Measurements from ENCODE around the gene GABRR2.

The GABRR2 gene

DNA sequence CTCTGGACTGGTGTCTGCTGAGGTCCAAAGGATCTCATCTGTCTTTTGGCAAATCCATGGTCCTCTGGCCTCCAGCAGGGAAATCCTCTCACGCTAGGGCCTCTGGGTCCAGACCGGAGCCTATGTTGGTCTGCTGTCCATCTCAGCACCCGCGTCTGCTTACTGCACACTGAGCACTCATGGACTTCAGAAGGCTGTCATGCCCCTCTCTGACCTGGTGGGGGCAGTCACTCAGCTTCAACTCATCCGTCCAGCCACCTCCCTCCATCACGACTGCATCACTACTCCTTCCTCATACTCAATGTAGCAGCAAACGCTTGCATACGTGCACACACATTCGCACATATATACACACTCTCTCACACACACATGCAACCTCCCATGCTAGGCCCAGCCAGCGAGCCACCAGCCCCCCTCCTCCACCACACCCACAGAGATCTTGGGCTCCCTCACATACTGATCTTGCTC, 33.3 kb downstream of the GABRR2 start (continued):
- TF ChIP-seq ZNF600 (tag by site-specific recombination; IDR thresholded peaks at IDR 0.05) (peak; percentile 49; the same call in 1 of the 2 replicates), ZNF239 (tag by site-specific recombination; IDR thresholded peaks at IDR 0.05) (no peak), ZNF341 (tag by site-specific recombination; IDR thresholded peaks at IDR 0.05; ENCODE audit: low read depth) (no peak), ZNF366 (tag by site-specific recombination; conservative IDR thresholded peaks at IDR 0.05) (peak; percentile 57), HOXA7 (CRISPR knock-in tag; IDR thresholded peaks at IDR 0.05; ENCODE audit: borderline replicate concordance) (no peak), ZNF624 (tag by site-specific recombination; IDR thresholded peaks at IDR 0.05) (no peak), YY1 (tag by site-specific recombination; IDR thresholded peaks at IDR 0.05) (no peak), BCL11B (tag by site-specific recombination; IDR thresholded peaks at IDR 0.05; ENCODE audit: low read depth) (no peak), ZSCAN30 (tag by site-specific recombination; IDR thresholded peaks at IDR 0.05) (no peak), ZBTB48 (tag by site-specific recombination; IDR thresholded peaks at IDR 0.05) (no peak)
- TF ChIP-seq, protein P1, sequence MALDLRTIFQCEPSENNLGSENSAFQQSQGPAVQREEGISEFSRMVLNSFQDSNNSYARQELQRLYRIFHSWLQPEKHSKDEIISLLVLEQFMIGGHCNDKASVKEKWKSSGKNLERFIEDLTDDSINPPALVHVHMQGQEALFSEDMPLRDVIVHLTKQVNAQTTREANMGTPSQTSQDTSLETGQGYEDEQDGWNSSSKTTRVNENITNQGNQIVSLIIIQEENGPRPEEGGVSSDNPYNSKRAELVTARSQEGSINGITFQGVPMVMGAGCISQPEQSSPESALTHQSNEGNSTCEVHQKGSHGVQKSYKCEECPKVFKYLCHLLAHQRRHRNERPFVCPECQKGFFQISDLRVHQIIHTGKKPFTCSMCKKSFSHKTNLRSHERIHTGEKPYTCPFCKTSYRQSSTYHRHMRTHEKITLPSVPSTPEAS (tag by site-specific recombination; IDR thresholded peaks at IDR 0.05) = peak; percentile 84
- TF ChIP-seq, protein P2, sequence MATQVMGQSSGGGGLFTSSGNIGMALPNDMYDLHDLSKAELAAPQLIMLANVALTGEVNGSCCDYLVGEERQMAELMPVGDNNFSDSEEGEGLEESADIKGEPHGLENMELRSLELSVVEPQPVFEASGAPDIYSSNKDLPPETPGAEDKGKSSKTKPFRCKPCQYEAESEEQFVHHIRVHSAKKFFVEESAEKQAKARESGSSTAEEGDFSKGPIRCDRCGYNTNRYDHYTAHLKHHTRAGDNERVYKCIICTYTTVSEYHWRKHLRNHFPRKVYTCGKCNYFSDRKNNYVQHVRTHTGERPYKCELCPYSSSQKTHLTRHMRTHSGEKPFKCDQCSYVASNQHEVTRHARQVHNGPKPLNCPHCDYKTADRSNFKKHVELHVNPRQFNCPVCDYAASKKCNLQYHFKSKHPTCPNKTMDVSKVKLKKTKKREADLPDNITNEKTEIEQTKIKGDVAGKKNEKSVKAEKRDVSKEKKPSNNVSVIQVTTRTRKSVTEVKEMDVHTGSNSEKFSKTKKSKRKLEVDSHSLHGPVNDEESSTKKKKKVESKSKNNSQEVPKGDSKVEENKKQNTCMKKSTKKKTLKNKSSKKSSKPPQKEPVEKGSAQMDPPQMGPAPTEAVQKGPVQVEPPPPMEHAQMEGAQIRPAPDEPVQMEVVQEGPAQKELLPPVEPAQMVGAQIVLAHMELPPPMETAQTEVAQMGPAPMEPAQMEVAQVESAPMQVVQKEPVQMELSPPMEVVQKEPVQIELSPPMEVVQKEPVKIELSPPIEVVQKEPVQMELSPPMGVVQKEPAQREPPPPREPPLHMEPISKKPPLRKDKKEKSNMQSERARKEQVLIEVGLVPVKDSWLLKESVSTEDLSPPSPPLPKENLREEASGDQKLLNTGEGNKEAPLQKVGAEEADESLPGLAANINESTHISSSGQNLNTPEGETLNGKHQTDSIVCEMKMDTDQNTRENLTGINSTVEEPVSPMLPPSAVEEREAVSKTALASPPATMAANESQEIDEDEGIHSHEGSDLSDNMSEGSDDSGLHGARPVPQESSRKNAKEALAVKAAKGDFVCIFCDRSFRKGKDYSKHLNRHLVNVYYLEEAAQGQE (tag by site-specific recombination; IDR thresholded peaks at IDR 0.05) = peak; percentile 85
- TF ChIP-seq, protein P3, sequence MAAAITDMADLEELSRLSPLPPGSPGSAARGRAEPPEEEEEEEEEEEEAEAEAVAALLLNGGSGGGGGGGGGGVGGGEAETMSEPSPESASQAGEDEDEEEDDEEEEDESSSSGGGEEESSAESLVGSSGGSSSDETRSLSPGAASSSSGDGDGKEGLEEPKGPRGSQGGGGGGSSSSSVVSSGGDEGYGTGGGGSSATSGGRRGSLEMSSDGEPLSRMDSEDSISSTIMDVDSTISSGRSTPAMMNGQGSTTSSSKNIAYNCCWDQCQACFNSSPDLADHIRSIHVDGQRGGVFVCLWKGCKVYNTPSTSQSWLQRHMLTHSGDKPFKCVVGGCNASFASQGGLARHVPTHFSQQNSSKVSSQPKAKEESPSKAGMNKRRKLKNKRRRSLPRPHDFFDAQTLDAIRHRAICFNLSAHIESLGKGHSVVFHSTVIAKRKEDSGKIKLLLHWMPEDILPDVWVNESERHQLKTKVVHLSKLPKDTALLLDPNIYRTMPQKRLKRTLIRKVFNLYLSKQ (tag by site-specific recombination; IDR thresholded peaks at IDR 0.05; ENCODE audit: borderline replicate concordance) = no peak

DNA sequence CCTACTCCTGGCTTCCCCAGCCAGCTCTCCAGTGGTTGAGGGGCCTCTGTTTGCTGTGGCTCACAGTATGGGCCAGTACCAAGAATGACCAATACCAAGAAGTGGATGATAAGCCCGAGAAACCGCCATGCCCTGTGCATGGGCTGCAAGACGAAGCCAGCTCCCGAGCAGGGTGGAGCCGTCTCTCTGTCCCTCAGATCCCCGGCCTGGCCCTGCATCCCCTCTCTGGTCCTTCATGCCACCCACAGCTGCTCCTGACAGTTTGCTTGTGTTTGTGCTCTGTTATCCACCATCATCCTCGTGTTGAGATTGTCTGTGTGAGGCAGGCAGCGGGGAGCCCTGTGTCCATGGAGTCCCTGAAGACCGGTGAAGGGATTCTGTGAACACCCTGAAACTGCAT, 36.1 kb downstream of the GABRR2 start:
- Histone ChIP-seq H3K4me3 (ENCODE audit: low read depth, low read length) (no peak overlapping the region), H3K9me3 (ENCODE audit: control insufficient read depth, insufficient read depth, low read depth, low read length) (no peaks in the 10 kb centered on the region), H3K36me3 (ENCODE audit: control insufficient read depth in 2 of 2, insufficient read depth in 1 of 2, low read length in 2 of 2) (no peaks in the 10 kb centered on the region), H3K4me1 (ENCODE audit: control insufficient read depth, insufficient read depth, low read length) (no peaks in the 10 kb centered on the region), H3K27ac (ENCODE audit: extremely low read depth, low read depth, low read length) (no peak overlapping the region)
- ChIA-PET CTCF (interaction anchor here (0.9 to 1.7 kb wide), 5 partner anchors 8 to 96 kb away, joined by 3 to 5 read pairs (median 3); no protein-coding TSS in a partner anchor), POLR2A (no interaction called here)
- TF ChIP-seq ZNF843 (tag by site-specific recombination; IDR thresholded peaks at IDR 0.05) (no peak), OSR2 (tag by site-specific recombination; IDR thresholded peaks at IDR 0.05) (no peak), KLF7 (tag by site-specific recombination; IDR thresholded peaks at IDR 0.05; ENCODE audit: borderline replicate concordance) (no peak), ZNF23 (tag by site-specific recombination; IDR thresholded peaks at IDR 0.05; ENCODE audit: borderline replicate concordance) (no peak), ZNF302 (tag by site-specific recombination; IDR thresholded peaks at IDR 0.05; ENCODE audit: low read depth) (no peak), ZNF792 (tag by site-specific recombination; IDR thresholded peaks at IDR 0.05) (no peak), YY2 (tag by site-specific recombination; IDR thresholded peaks at IDR 0.05) (no peak), REPIN1 (tag by site-specific recombination; IDR thresholded peaks at IDR 0.05; ENCODE audit: low read depth) (no peak), ZBTB20 (tag by site-specific recombination; IDR thresholded peaks at IDR 0.05) (no peak)
- TF ChIP-seq, protein P4, sequence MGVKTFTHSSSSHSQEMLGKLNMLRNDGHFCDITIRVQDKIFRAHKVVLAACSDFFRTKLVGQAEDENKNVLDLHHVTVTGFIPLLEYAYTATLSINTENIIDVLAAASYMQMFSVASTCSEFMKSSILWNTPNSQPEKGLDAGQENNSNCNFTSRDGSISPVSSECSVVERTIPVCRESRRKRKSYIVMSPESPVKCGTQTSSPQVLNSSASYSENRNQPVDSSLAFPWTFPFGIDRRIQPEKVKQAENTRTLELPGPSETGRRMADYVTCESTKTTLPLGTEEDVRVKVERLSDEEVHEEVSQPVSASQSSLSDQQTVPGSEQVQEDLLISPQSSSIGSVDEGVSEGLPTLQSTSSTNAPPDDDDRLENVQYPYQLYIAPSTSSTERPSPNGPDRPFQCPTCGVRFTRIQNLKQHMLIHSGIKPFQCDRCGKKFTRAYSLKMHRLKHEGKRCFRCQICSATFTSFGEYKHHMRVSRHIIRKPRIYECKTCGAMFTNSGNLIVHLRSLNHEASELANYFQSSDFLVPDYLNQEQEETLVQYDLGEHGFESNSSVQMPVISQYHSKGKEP (tag by site-specific recombination; IDR thresholded peaks at IDR 0.05) = no peak
- TF ChIP-seq, protein P5, sequence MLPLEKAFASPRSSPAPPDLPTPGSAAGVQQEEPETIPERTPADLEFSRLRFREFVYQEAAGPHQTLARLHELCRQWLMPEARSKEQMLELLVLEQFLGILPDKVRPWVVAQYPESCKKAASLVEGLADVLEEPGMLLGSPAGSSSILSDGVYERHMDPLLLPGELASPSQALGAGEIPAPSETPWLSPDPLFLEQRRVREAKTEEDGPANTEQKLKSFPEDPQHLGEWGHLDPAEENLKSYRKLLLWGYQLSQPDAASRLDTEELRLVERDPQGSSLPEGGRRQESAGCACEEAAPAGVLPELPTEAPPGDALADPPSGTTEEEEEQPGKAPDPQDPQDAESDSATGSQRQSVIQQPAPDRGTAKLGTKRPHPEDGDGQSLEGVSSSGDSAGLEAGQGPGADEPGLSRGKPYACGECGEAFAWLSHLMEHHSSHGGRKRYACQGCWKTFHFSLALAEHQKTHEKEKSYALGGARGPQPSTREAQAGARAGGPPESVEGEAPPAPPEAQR (tag by site-specific recombination; IDR thresholded peaks at IDR 0.05) = no peak
- TF ChIP-seq, protein P6, sequence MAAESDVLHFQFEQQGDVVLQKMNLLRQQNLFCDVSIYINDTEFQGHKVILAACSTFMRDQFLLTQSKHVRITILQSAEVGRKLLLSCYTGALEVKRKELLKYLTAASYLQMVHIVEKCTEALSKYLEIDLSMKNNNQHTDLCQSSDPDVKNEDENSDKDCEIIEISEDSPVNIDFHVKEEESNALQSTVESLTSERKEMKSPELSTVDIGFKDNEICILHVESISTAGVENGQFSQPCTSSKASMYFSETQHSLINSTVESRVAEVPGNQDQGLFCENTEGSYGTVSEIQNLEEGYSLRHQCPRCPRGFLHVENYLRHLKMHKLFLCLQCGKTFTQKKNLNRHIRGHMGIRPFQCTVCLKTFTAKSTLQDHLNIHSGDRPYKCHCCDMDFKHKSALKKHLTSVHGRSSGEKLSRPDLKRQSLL (tag by site-specific recombination; IDR thresholded peaks at IDR 0.05) = no peak
- TF ChIP-seq, protein P7, sequence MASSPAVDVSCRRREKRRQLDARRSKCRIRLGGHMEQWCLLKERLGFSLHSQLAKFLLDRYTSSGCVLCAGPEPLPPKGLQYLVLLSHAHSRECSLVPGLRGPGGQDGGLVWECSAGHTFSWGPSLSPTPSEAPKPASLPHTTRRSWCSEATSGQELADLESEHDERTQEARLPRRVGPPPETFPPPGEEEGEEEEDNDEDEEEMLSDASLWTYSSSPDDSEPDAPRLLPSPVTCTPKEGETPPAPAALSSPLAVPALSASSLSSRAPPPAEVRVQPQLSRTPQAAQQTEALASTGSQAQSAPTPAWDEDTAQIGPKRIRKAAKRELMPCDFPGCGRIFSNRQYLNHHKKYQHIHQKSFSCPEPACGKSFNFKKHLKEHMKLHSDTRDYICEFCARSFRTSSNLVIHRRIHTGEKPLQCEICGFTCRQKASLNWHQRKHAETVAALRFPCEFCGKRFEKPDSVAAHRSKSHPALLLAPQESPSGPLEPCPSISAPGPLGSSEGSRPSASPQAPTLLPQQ (tag by site-specific recombination; IDR thresholded peaks at IDR 0.05) = no peak
